Trophoblast cell (in vitro differentiated cells and primary cell): Measurements from ENCODE around the gene TAS2R50.

Source experiments
- DNase-seq, 2 donors: peaks; one replicate each; pipeline ENCODE4 v3.0.0-alpha.2; 2016
- H2AFZ ChIP-seq: 2 replicates; pipeline ENCODE4 v1.6.1; 2013; ENCODE audit warnings: low read length, moderate library complexity, mild to moderate bottlenecking; ENCODE audit not compliant: insufficient read depth, poor library complexity
- H2AK5ac ChIP-seq: 2 replicates; pipeline ENCODE4 v1.6.1; 2013; ENCODE audit warnings: mild to moderate bottlenecking, low read length
- H2BK120ac ChIP-seq: 2 replicates; pipeline ENCODE4 v1.6.1; 2013; ENCODE audit warnings: low read length, mild to moderate bottlenecking, moderate library complexity; ENCODE audit not compliant: insufficient read depth, poor library complexity
- H2BK12ac ChIP-seq: 2 replicates; pipeline ENCODE4 v1.6.1; 2013; ENCODE audit warnings: mild to moderate bottlenecking, low read length, moderate library complexity
- H2BK5ac ChIP-seq: 2 replicates; pipeline ENCODE4 v1.6.1; 2013; ENCODE audit warnings: low read length, low read depth, moderate library complexity, mild to moderate bottlenecking; ENCODE audit not compliant: poor library complexity
- H3K14ac ChIP-seq: 2 replicates; pipeline ENCODE4 v1.6.1; 2013; ENCODE audit warnings: mild to moderate bottlenecking, low read length
- H3K18ac ChIP-seq: 2 replicates; pipeline ENCODE4 v1.6.1; 2013; ENCODE audit warnings: mild to moderate bottlenecking, low read length
- H3K23ac ChIP-seq: 2 replicates; pipeline ENCODE4 v1.6.1; 2013; ENCODE audit warnings: low read length
- H3K27ac ChIP-seq: 2 replicates; pipeline ENCODE4 v1.5.1; 2013; ENCODE audit warnings: low read depth, mild to moderate bottlenecking, inconsistent platforms, low read length, moderate library complexity
- H3K27me3 ChIP-seq: 2 replicates; pipeline ENCODE4 v1.6.1; 2013; ENCODE audit warnings: inconsistent platforms, mild to moderate bottlenecking, low read length, moderate library complexity; ENCODE audit not compliant: insufficient read depth
- H3K36me3 ChIP-seq, 2 experiments: 1 replicate in 1 of 2; 2 replicates in 1 of 2; pipeline ENCODE4 v1.6.1; 2013; ENCODE audit warnings: low read length in 2 of 2, mild to moderate bottlenecking in 2 of 2, moderate library complexity in 1 of 2; ENCODE audit not compliant: insufficient read depth in 2 of 2, control insufficient read depth in 1 of 2
- H3K4ac ChIP-seq: 2 replicates; pipeline ENCODE4 v1.6.1; 2013; ENCODE audit warnings: low read depth, mild to moderate bottlenecking, low read length, moderate library complexity
- H3K4me1 ChIP-seq, 2 experiments: 1 replicate in 1 of 2; 2 replicates in 1 of 2; pipeline ENCODE4 v1.6.1; 2013; ENCODE audit warnings: low read length in 2 of 2, mild to moderate bottlenecking in 2 of 2, moderate library complexity in 1 of 2; ENCODE audit not compliant: insufficient read depth in 2 of 2, control insufficient read depth in 1 of 2
- H3K4me2 ChIP-seq: 2 replicates; pipeline ENCODE4 v1.6.1; 2013; ENCODE audit warnings: inconsistent platforms, mild to moderate bottlenecking, low read length, moderate library complexity
- H3K4me3 ChIP-seq: 2 replicates; pipeline ENCODE4 v1.5.1; 2013; ENCODE audit warnings: mild to moderate bottlenecking, low read depth, low read length, inconsistent platforms
- H3K79me1 ChIP-seq: one replicate; pipeline ENCODE4 v1.6.1; 2013; ENCODE audit warnings: low read length
- H3K79me2 ChIP-seq: 2 replicates; pipeline ENCODE4 v1.6.1; 2013; ENCODE audit warnings: low read length, mild to moderate bottlenecking; ENCODE audit not compliant: control insufficient read depth, insufficient read depth, poor library complexity
- H3K9ac ChIP-seq: 2 replicates; pipeline ENCODE4 v1.6.1; 2013; ENCODE audit warnings: mild to moderate bottlenecking, low read length
- H3K9me3 ChIP-seq: 2 replicates; pipeline ENCODE4 v1.6.1; 2013; ENCODE audit warnings: low read depth, mild to moderate bottlenecking, control low read depth, inconsistent platforms, low read length; ENCODE audit not compliant: insufficient read depth
- H4K12ac ChIP-seq: 2 replicates; pipeline ENCODE4 v1.6.1; 2013; ENCODE audit warnings: low read depth, mild to moderate bottlenecking, low read length, moderate library complexity
- H4K8ac ChIP-seq: 2 replicates; pipeline ENCODE4 v1.6.1; 2013; ENCODE audit warnings: low read depth, mild to moderate bottlenecking, low read length, moderate library complexity
- H4K91ac ChIP-seq: one replicate; pipeline ENCODE4 v1.6.1; 2013; ENCODE audit warnings: low read depth, mild to moderate bottlenecking, low read length, moderate library complexity
- WGBS: extraction: QIAGEN DNeasy Blood & Tissue Kit; methylation state at CpG from one replicate; pipeline ENCODE4 v1.1.7; 2013; ENCODE audit warnings: missing lambda C conversion rate; ENCODE audit not compliant: insufficient read length, insufficient coverage; ENCODE audit errors: extremely low coverage; 5-methylcytosine and 5-hydroxymethylcytosine counted together

Gene TAS2R50

GRCh38 chr12:10941916-10942607 lies 44.6 kb downstream of the TAS2R50 start:
- H2BK12ac ChIP-seq = peak overlapping the region; percentile 34
- no peak overlapping the region for H3K23ac ChIP-seq
- no CpG with 5 or more reads among the region's 4 CpGs for WGBS
- H3K79me2 ChIP-seq = no peaks in the 10 kb centered on the region
- H3K9me3 ChIP-seq = no peaks in the 10 kb centered on the region
- H3K36me3 ChIP-seq = no peaks in the 10 kb centered on the region
- peak overlapping the region; percentile 41 for H2BK120ac ChIP-seq
- H3K9ac ChIP-seq = no peak overlapping the region
- H4K12ac ChIP-seq = no peak overlapping the region
- H2BK5ac ChIP-seq = peak overlapping the region; percentile 31
- H2AK5ac ChIP-seq = no peak overlapping the region
- DNase-seq = peak; percentile 68 to 71
- H3K18ac ChIP-seq = no peak overlapping the region
- H3K4ac ChIP-seq = no peak overlapping the region
- H2AFZ ChIP-seq = no peak overlapping the region
- H3K27me3 ChIP-seq = no peaks in the 10 kb centered on the region
- H4K8ac ChIP-seq = no peak overlapping the region
- H3K4me1 ChIP-seq = peaks cover 0 to 14% of the 10 kb centered on the region in 2 experiments
- no peak overlapping the region for H3K14ac ChIP-seq
- H3K27ac ChIP-seq = peak overlapping the region; percentile 70
- H3K4me3 ChIP-seq = no peak overlapping the region
- no peak overlapping the region for H4K91ac ChIP-seq
- no peak overlapping the region for H3K4me2 ChIP-seq
- peaks cover 2% of the 10 kb centered on the region for H3K79me1 ChIP-seq

GRCh38 chr12:10941369-10941768 lies 45.3 kb downstream of the TAS2R50 start:
- no peak overlapping the region for H3K4me3 ChIP-seq
- no peak overlapping the region for H3K23ac ChIP-seq
- H3K4me1 ChIP-seq = peaks cover 0 to 14% of the 10 kb centered on the region in 2 experiments
- no peak overlapping the region for H3K14ac ChIP-seq
- no peak overlapping the region for H3K4me2 ChIP-seq
- no peak overlapping the region for H4K12ac ChIP-seq
- no peak overlapping the region for H4K8ac ChIP-seq
- no peak overlapping the region for H3K27ac ChIP-seq
- H2AK5ac ChIP-seq = no peak overlapping the region
- no peak overlapping the region for H4K91ac ChIP-seq
- no peak overlapping the region for H2BK5ac ChIP-seq
- H2BK12ac ChIP-seq = no peak overlapping the region
- H3K36me3 ChIP-seq = no peaks in the 10 kb centered on the region
- no peaks in the 10 kb centered on the region for H3K9me3 ChIP-seq
- H3K79me1 ChIP-seq = peaks cover 2% of the 10 kb centered on the region
- H3K18ac ChIP-seq = no peak overlapping the region
- no peak for DNase-seq
- H3K27me3 ChIP-seq = no peaks in the 10 kb centered on the region
- H3K9ac ChIP-seq = no peak overlapping the region
- H3K79me2 ChIP-seq = no peaks in the 10 kb centered on the region
- H2AFZ ChIP-seq = no peak overlapping the region
- H2BK120ac ChIP-seq = no peak overlapping the region
- H3K4ac ChIP-seq = no peak overlapping the region

GRCh38 chr12:10940389-10940788 lies 46.3 kb downstream of the TAS2R50 start:
- H2AFZ ChIP-seq = no peak overlapping the region
- no peak overlapping the region for H4K12ac ChIP-seq
- no peak overlapping the region for H2BK12ac ChIP-seq
- H2BK5ac ChIP-seq = no peak overlapping the region
- no peak overlapping the region for H2BK120ac ChIP-seq
- no peaks in the 10 kb centered on the region for H3K36me3 ChIP-seq
- H3K9me3 ChIP-seq = no peaks in the 10 kb centered on the region
- H3K27me3 ChIP-seq = no peaks in the 10 kb centered on the region
- WGBS = no CpG with 5 or more reads among the region's 2 CpGs
- H3K18ac ChIP-seq = no peak overlapping the region
- no peak overlapping the region for H2AK5ac ChIP-seq
- no peak overlapping the region for H3K14ac ChIP-seq
- H3K4ac ChIP-seq = no peak overlapping the region
- no peak overlapping the region for H3K4me3 ChIP-seq
- no peak overlapping the region for H3K27ac ChIP-seq
- H3K9ac ChIP-seq = no peak overlapping the region
- DNase-seq = peak; percentile 80 to 91
- H3K23ac ChIP-seq = no peak overlapping the region
- H4K8ac ChIP-seq = no peak overlapping the region
- no peak overlapping the region for H3K4me2 ChIP-seq
- H4K91ac ChIP-seq = no peak overlapping the region
- peaks cover 2% of the 10 kb centered on the region for H3K79me1 ChIP-seq
- H3K4me1 ChIP-seq = peaks cover 0 to 14% of the 10 kb centered on the region in 2 experiments
- no peaks in the 10 kb centered on the region for H3K79me2 ChIP-seq

GRCh38 chr12:10939163-10939562 lies 47.5 kb downstream of the TAS2R50 start, which contains the start of gene TAS2R14:
Gene TAS2R14 (minus strand): TSS chr12:10939263. CDS start chr12:10939207, 56 bp downstream.
- no peak within 1 kb of the TSS for H3K9ac ChIP-seq
- peaks cover 0 to 14% of the 10 kb centered on the region in 2 experiments for H3K4me1 ChIP-seq
- H3K36me3 ChIP-seq = no peaks in the 10 kb centered on the region
- no peak within 1 kb of the TSS for H3K27ac ChIP-seq
- peaks cover 2% of the 10 kb centered on the region for H3K79me1 ChIP-seq
- H2BK120ac ChIP-seq = no peak within 1 kb of the TSS
- no peak within 1 kb of the TSS for H4K8ac ChIP-seq
- H3K18ac ChIP-seq = no peak within 1 kb of the TSS
- no peak within 1 kb of the TSS for H3K4me3 ChIP-seq
- no peak within 1 kb of the TSS for H2AK5ac ChIP-seq
- no peaks in the 10 kb centered on the region for H3K9me3 ChIP-seq
- no peak within 1 kb of the TSS for H4K12ac ChIP-seq
- H3K79me2 ChIP-seq = no peaks in the 10 kb centered on the region
- no peak within 1 kb of the TSS for H3K23ac ChIP-seq
- no peak within 1 kb of the TSS for H3K4ac ChIP-seq
- H3K27me3 ChIP-seq = no peaks in the 10 kb centered on the region
- no peak within 1 kb of the TSS for H2BK12ac ChIP-seq
- H3K14ac ChIP-seq = no peak within 1 kb of the TSS
- no peak within 1 kb of the TSS for H3K4me2 ChIP-seq
- no peak within 1 kb of the TSS for H2BK5ac ChIP-seq
- no peak within 1 kb of the TSS for H4K91ac ChIP-seq
- DNase-seq = no peak
- no peak within 1 kb of the TSS for H2AFZ ChIP-seq
- WGBS = no CpG with 5 or more reads among the region's 1 CpG
